GM21526 (cell line): Measurements from ENCODE around the gene LY9.
"Not testable (repeated sequence)": the region's sequence is repeated elsewhere in the genome, so short reads cannot be mapped to it uniquely, and the experiment has no call there.

Experiments
- ATAC-seq: cut with Tn5 transposase; IDR thresholded peaks from one replicate; pipeline ENCODE4 v1.9.1; 2021; ENCODE audit warnings: moderate library complexity; ENCODE audit not compliant: unreplicated experiment, low FRiP score

Gene LY9

DNA sequence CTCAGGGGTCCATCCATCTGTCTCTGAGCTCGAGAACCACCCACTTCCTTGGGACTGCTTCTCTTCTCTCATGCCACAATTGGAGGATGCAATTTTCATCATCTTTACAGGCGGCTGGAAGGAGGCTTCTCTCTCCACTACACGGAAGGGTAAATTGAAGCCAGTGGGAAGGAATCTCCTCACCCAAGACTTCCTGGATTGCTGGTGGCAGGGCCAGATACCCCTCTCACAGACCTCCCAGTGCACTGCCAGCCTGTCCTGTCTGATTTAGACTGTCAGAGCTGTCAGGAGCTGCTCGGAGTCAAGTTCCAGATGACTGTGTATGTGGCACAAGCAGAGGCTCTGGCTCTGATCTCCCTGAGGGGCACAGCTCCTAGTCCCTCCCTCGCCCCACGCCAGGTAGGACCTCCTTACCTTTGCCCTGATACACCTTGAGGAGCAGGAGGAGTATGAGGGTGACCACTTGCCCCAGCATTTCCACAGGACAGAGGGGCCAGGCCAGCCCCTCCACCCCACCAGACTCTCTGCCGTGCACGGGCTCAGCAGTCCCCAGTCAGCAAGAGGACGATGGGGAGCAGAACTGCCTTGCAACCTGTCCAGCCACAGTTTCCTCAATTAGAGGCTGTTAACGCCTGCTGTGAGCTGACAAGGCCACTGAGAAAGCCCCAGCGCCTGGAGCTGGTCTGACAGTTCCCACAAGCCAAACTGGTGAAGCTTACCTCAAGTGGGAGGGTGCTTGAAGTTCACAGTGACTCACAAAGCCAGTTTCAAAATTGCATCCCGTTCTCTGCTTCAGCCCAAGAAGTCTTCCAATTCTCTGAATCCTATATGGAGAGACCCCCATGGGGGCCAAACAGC is 66.5 kb downstream of the LY9 start, which contains the start of gene CD244:
Gene CD244 (minus strand): TSS at position 685 of the 858 bp plus-strand sequence. CDS start 210 bp downstream, at position 475.
- no peak for ATAC-seq

DNA sequence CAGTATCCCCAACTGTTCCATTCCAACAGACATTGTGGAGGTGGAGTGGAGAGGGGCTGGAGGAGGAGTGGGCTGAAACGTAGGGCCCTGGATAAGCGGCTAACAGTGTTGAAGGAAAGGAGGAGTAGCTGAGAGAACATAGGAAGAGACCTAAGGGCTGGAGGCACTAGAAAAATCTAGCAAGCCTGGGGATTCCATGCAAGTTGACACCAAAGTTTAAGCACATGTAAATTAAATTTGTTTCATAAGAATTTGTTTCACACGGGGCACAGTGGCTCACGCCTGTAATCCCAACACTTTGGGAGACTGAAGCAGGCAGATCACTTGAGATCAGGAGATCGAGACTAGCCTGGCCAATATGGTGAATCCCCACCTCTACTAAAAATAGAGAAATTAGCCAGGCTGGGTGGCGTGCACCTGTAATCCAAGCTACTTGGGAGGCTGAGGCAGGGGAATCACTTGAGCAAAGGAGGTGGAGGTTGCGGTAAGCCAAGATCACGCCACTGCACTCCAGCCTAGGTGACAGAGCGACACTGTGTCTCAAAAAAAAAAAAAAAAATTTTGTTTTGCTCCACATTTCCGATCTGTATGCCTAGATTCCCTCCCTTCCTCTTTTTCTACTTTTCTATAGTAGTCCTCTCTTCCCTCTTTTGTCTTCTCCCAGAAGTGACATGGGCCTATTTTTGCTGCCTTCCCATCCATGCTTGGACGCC is 67.2 kb downstream of the LY9 start:
- no peak for ATAC-seq

DNA sequence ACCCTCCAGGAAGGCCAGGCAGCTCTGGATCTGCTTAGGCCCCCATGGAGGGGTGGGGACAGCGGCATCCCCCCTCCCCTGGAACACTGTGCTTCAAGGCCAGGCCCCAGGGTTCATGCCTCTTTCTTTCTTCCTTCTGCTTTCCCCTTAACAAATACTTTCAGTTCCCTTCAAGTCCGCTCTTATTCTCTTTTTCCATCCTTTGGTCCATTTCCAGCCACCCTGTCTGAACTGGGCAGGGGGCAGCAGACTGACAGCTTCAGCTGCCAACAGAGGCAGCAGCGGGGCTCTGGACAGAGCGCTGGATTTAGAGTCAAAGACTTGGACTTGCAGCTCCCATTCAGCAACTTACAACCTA is 67.8 kb downstream of the LY9 start:
- no peak for ATAC-seq

DNA sequence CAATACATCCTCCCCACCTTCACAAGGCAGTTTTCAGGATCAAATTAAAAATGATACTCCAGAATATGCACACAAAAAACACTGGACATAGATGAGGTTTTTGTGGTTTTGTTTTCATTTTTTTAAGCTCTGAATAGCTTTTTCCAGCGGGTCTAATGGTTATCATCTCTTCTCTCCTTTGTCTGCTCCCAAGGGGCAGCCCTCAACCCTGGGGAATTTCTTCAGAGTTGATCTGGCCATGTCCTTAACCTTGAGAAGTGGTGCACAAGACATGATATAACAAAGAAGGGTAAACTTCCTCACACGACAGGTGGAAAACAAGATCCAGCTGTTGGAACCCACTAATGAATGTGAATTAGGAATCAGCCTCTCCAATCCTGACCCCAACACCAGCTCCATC is 68.2 kb downstream of the LY9 start:
- ATAC-seq: no peak

DNA sequence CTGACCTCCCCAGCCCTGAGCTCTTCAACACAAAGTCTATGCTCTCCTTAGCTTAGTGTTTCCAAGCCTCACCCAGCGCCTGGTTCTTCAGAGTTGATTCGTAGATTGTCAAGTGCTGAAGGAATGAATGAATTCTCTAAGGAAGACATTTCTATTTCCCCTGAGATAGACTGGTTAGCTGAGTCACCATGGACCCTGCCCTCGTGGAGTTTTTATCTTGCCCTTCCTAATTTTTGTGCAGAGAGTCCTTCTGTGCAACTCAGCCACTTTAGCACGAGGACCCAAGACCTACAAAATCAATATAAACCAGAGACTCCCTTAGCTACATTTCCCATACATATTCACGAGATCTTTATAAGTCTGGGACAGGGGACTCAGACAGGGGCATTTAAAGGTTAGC is 69.4 kb downstream of the LY9 start:
- no peak for ATAC-seq

DNA sequence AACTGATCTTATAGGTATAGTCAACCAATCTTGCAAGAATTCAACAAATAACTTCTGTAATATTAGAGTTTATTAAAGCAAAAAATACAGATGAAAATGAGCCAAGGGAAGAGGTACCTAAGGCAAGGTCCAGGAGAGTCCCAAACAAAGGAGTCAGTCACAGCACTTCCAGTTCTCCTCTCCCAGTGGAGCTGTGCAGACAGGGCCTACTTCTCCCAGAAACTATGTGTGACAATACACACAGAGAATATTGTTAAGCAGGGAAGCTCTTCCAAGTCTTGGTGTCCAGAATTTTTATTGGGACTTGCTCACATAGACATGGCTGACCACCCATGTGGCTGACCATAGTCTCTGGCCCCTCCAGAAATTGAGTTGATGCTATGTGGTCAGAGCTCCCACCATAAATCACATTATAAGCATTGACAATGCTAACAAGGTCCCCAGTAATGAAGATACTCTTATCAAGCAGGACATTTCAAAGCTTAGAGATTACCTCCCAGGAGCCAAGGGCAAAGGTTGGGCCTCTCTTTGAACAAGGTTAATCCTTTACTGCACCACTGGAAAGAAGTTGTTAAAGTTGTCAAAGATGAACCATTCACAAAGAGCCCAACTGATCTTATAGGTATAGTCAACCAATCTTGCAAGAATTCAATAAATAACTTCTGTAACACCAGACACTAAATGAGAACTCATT is 70.2 kb downstream of the LY9 start:
- no peak for ATAC-seq

DNA sequence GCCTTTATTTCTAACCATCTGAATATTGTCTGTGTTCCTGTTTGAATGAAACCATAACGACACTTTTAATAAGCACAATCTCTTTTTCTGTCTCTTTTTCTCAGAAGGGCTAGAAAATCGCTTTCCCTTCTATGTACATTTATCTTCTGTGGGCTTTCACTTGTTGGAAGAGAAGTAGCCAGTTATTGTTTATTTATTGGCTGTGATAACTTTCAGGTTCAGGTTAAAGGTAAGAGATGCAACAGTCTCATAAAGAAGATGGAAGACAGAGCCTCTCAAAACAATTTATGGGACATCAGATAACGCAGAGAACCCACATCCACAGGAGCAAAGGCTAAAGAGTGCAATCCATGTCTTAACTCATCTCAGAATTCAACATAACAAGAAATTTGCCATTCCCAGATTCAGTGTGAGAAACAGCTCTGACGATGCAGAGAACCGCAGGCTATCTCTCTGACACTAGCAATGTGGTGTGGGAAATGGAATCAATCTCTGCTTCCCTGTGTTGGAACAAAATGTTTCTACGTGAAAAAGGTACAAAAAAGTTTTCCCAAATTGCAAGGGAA is 70.8 kb downstream of the LY9 start:
- no peak for ATAC-seq

DNA sequence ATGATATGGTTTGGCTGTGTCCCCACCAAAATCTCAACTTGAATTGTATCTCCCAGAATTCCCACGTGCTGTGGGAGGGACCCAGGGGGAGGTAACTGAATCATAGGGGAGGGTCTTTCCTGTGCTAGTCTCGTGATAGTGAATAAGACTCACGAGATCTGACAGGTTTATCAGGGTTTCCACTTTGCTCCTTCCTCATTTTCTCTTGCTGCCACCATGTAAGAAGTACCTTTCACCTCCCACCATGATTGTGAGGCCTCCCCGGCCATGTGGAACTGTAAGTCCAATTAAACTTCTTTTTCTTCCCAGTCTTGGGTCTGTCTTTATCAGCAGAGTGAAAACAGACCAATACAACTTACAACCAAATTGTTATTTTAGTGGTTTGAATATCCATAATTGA is 71.7 kb downstream of the LY9 start:
- ATAC-seq: not testable (repeated sequence)

DNA sequence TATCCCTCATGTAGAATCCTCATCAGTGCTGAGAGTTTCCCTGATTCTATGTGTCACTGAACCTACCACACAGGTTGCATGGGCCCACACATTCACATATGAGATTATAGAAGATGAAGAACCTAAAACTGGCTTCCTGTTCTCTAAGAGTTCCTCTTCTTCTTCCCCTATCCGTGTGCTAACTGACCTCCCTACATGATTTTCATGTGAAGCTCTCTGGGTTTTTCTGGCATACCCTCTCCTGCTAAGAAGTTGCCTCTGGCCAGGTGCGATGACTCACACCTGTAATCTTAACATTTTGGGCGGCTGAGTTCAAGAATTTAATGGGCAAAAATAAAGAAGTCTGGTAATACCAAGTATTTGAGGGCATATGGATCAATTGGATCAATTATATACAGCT is 72.2 kb downstream of the LY9 start:
- ATAC-seq: no peak

DNA sequence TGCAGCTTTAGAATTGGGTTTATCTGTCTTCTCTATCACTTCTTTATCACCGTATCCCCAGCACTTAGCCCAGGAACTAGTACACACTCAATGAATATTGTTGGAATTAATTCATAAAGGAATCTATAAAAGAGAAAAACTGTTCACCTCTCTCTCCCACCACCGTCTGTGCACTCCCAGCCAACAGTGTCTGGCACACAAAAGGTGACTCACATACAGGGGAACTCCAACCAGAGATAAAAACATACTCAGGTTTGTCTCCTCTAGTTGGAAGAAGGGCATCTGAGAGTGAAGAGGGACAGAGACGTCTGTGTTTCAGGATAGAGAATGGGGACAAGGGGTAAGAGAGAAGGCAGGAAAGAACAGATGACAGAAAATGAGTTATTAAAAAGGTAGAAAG is 79.0 kb downstream of the LY9 start:
- no peak for ATAC-seq

DNA sequence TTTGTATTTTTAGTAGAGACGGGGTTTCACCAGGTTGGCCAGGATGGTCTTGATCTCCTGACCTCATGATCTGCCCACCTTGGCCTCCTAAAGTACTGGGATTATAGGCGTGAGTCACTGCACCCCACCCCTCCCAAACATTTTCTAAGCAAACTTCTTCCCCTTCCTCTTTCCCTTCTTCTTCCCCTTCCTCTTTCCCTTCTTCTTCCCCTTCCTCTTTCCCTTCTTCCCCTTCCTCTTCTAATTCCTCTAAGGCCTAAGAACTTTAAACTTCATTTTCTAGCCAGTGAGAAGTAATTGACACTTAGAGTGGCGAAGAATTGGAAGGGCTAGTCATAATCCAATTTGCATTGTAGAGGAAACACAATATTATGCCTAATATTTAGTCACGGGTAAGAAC is 79.6 kb downstream of the LY9 start:
- ATAC-seq: not testable (repeated sequence)

DNA sequence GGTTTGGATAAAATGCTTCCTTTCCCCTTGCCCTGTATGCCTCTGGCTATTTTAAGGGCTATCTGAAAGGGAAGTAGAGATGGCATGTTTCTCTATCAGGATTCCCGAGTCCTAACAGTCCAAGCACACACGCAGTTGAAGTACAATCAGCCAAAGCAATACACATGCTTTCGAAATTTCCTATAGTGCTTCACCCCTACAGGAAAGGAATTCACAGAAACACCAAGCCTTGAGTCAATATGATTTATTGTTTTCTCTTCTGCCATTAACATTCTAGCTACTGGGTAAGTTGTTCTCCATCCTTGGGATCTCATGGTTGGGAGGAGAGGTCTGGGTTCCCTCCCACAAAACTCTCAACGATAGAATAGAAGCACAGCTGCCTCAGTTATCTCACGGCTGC is 80.3 kb downstream of the LY9 start:
- ATAC-seq: no peak

DNA sequence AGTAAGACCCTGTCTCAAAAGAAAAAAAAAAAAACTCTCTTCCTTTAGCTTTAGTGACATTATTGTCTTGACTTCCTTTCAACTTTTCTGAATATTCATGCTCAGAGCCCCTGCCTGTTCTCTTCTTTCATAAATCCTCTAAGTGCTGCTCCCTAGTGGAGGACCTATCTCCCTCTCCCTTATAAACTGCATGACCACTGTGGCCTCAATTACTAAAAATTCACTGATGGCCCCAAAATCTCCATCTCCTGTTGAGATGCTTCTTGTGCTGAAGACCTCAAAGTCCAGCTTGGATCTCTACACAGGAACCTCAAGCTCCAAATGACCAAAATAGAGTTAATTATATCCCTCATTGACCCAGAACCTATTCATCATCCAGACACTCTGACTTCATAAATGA is 81.2 kb downstream of the LY9 start:
- ATAC-seq: no peak
